Mucosa of stomach (tissue), 1 donor: Measurements from ENCODE around the gene CERK.
"Not testable (repeated sequence)": the region's sequence is repeated elsewhere in the genome, so short reads cannot be mapped to it uniquely, and the experiment has no call there.

ENCODE experiments used
- H3K27me3 ChIP-seq: one replicate; pipeline ENCODE4 v1.7.0; 2013; ENCODE audit warnings: mild to moderate bottlenecking, low read length; ENCODE audit not compliant: control insufficient read depth, insufficient read depth
- H3K36me3 ChIP-seq: one replicate; pipeline ENCODE4 v1.7.0; 2013; ENCODE audit warnings: low read length; ENCODE audit not compliant: control insufficient read depth, insufficient read depth
- H3K4me1 ChIP-seq: one replicate; pipeline ENCODE4 v1.7.0; 2013; ENCODE audit warnings: mild to moderate bottlenecking, low read length; ENCODE audit not compliant: control insufficient read depth, insufficient read depth
- H3K4me3 ChIP-seq: one replicate; pipeline ENCODE4 v1.7.0; 2013; ENCODE audit warnings: low read length
- H3K9ac ChIP-seq: one replicate; pipeline ENCODE4 v1.7.0; 2013; ENCODE audit warnings: mild to moderate bottlenecking, low read length, moderate library complexity
- H3K9me3 ChIP-seq: one replicate; pipeline ENCODE4 v1.7.0; 2013; ENCODE audit warnings: mild to moderate bottlenecking, low read length, moderate library complexity; ENCODE audit not compliant: control insufficient read depth
- donor health status: Pancreatic carcinoma.

Gene CERK

GRCh38 chr22:46634973-46635685 lies 102.9 kb downstream of the CERK start:
- not testable (repeated sequence) for H3K27me3 ChIP-seq, H3K9ac ChIP-seq, H3K4me3 ChIP-seq, H3K9me3 ChIP-seq, H3K36me3 ChIP-seq
- peaks cover 39% of the 10 kb centered on the region for H3K4me1 ChIP-seq
